Measurements from ENCODE around the gene CLIP1.

GRCh38 chr12:122318607-122319605 is 103.6 kb downstream of the CLIP1 start:
- TF ChIP-seq, protein P1, sequence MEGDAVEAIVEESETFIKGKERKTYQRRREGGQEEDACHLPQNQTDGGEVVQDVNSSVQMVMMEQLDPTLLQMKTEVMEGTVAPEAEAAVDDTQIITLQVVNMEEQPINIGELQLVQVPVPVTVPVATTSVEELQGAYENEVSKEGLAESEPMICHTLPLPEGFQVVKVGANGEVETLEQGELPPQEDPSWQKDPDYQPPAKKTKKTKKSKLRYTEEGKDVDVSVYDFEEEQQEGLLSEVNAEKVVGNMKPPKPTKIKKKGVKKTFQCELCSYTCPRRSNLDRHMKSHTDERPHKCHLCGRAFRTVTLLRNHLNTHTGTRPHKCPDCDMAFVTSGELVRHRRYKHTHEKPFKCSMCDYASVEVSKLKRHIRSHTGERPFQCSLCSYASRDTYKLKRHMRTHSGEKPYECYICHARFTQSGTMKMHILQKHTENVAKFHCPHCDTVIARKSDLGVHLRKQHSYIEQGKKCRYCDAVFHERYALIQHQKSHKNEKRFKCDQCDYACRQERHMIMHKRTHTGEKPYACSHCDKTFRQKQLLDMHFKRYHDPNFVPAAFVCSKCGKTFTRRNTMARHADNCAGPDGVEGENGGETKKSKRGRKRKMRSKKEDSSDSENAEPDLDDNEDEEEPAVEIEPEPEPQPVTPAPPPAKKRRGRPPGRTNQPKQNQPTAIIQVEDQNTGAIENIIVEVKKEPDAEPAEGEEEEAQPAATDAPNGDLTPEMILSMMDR (IDR thresholded peaks at IDR 0.05; ENCODE audit: insufficient read depth, low read length) = no peak
- TF ChIP-seq GABPA (IDR thresholded peaks at IDR 0.05; ENCODE audit: low read depth) (no peak), POLR2AphosphoS5 (IDR thresholded peaks at IDR 0.05; ENCODE audit: low read depth) (no peak)
